ENCODE data around the gene BPTF. TPM values are rescaled to one million over a fixed set of nuclear protein-coding genes. Genes with fewer than 3 reads are reported as not detected.
A peak's percentile ranks its signal among the peaks of the same experiment; 100 is the strongest.

Gene BPTF
- total and polyA plus RNA-seq, 2 of the 13 experiments (the other 11 are each of a cell fraction or from before 2014, with no cell fraction given) = 43.5 to 66.1 TPM

DNA sequence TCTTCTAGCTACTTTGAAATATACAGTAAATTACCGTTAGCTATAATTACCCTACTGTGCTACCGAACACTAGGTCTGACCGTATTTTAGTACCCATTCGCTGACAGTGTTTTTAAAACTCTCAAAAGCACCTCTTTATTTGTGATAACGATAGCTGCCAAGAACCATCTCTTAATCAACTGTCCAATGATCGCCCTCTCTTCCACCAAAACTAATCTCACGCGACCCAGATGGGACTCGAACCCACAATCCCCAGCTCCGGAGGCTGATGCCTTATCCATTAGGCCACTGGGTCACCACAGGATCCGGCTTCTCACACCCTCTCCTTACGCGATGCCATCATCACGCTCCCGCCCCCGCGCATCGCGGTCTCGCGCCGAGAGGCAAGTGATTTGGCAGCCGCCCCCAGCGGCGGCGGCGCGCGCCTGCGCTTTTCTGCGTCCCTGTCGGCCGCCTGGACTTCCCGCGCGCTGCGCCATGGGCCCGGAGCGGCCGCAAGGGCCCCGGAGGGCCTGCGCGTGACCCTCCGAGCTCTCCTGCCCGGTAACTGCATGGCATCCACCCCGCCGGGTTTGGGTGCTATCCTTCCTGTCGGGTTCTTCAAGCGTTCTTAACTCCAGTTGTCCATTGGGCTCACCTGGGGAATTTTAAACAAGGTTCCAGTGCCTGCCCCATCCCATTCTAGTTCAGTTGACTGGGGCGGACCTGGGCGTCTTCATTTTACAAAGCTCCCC lies 194.5 kb downstream of the BPTF start (continued):
- TF ChIP-seq, protein P1, sequence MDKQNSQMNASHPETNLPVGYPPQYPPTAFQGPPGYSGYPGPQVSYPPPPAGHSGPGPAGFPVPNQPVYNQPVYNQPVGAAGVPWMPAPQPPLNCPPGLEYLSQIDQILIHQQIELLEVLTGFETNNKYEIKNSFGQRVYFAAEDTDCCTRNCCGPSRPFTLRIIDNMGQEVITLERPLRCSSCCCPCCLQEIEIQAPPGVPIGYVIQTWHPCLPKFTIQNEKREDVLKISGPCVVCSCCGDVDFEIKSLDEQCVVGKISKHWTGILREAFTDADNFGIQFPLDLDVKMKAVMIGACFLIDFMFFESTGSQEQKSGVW (CRISPR knock-in tag; IDR thresholded peaks at IDR 0.05; ENCODE audit: borderline replicate concordance) = peak; percentile 68; the same call in 1 of the 2 replicates
- TF ChIP-seq ZSCAN31 (CRISPR knock-in tag; IDR thresholded peaks at IDR 0.05; ENCODE audit: low read depth) = peak; percentile 99
- TF ChIP-seq, protein P2, sequence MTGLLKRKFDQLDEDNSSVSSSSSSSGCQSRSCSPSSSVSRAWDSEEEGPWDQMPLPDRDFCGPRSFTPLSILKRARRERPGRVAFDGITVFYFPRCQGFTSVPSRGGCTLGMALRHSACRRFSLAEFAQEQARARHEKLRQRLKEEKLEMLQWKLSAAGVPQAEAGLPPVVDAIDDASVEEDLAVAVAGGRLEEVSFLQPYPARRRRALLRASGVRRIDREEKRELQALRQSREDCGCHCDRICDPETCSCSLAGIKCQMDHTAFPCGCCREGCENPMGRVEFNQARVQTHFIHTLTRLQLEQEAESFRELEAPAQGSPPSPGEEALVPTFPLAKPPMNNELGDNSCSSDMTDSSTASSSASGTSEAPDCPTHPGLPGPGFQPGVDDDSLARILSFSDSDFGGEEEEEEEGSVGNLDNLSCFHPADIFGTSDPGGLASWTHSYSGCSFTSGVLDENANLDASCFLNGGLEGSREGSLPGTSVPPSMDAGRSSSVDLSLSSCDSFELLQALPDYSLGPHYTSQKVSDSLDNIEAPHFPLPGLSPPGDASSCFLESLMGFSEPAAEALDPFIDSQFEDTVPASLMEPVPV (CRISPR knock-in tag; IDR thresholded peaks at IDR 0.05) = peak; percentile 95
- no peak for TF ChIP-seq ATAD3A (CRISPR knock-in tag; IDR thresholded peaks at IDR 0.05)
- no peak for TF ChIP-seq NPAS2 (CRISPR knock-in tag; IDR thresholded peaks at IDR 0.05; ENCODE audit: borderline replicate concordance)
- TF ChIP-seq, protein P3, sequence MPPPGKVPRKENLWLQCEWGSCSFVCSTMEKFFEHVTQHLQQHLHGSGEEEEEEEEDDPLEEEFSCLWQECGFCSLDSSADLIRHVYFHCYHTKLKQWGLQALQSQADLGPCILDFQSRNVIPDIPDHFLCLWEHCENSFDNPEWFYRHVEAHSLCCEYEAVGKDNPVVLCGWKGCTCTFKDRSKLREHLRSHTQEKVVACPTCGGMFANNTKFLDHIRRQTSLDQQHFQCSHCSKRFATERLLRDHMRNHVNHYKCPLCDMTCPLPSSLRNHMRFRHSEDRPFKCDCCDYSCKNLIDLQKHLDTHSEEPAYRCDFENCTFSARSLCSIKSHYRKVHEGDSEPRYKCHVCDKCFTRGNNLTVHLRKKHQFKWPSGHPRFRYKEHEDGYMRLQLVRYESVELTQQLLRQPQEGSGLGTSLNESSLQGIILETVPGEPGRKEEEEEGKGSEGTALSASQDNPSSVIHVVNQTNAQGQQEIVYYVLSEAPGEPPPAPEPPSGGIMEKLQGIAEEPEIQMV (CRISPR knock-in tag; IDR thresholded peaks at IDR 0.05; ENCODE audit: low read depth) = peak; percentile 61; the same call in 1 of the 2 replicates
- peak; percentile 92 for TF ChIP-seq MYC (CRISPR knock-in tag; IDR thresholded peaks at IDR 0.05; ENCODE audit: borderline replicate concordance)
- peak; percentile 89; the same call in 1 of the 2 replicates for TF ChIP-seq ZNF138 (CRISPR knock-in tag; IDR thresholded peaks at IDR 0.05; ENCODE audit: low read depth)
- peak; percentile 73; the same call in 1 of the 2 replicates for TF ChIP-seq FLYWCH1 (CRISPR knock-in tag; IDR thresholded peaks at IDR 0.05)
- TF ChIP-seq SNAI1 (CRISPR knock-in tag; IDR thresholded peaks at IDR 0.05; ENCODE audit: borderline replicate concordance) = peak; percentile 33; the same call in 1 of the 2 replicates
- TF ChIP-seq, protein P4, sequence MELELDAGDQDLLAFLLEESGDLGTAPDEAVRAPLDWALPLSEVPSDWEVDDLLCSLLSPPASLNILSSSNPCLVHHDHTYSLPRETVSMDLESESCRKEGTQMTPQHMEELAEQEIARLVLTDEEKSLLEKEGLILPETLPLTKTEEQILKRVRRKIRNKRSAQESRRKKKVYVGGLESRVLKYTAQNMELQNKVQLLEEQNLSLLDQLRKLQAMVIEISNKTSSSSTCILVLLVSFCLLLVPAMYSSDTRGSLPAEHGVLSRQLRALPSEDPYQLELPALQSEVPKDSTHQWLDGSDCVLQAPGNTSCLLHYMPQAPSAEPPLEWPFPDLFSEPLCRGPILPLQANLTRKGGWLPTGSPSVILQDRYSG (CRISPR knock-in tag; IDR thresholded peaks at IDR 0.05) = peak; percentile 38; the same call in 1 of the 2 replicates
- TF ChIP-seq RAD51 (IDR thresholded peaks at IDR 0.05; ENCODE audit: borderline replicate concordance) = no peak
- TF ChIP-seq ZNF569 (CRISPR knock-in tag; IDR thresholded peaks at IDR 0.05; ENCODE audit: borderline replicate concordance) = peak; percentile 85; the same call in 1 of the 2 replicates
- TF ChIP-seq, protein P5, sequence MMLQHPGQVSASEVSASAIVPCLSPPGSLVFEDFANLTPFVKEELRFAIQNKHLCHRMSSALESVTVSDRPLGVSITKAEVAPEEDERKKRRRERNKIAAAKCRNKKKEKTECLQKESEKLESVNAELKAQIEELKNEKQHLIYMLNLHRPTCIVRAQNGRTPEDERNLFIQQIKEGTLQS (CRISPR knock-in tag; IDR thresholded peaks at IDR 0.05) = peak; percentile 49
- peak; percentile 36 for TF ChIP-seq ATF1 (CRISPR knock-in tag; IDR thresholded peaks at IDR 0.05)
- TF ChIP-seq, protein P6, sequence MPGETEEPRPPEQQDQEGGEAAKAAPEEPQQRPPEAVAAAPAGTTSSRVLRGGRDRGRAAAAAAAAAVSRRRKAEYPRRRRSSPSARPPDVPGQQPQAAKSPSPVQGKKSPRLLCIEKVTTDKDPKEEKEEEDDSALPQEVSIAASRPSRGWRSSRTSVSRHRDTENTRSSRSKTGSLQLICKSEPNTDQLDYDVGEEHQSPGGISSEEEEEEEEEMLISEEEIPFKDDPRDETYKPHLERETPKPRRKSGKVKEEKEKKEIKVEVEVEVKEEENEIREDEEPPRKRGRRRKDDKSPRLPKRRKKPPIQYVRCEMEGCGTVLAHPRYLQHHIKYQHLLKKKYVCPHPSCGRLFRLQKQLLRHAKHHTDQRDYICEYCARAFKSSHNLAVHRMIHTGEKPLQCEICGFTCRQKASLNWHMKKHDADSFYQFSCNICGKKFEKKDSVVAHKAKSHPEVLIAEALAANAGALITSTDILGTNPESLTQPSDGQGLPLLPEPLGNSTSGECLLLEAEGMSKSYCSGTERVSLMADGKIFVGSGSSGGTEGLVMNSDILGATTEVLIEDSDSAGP (CRISPR knock-in tag; IDR thresholded peaks at IDR 0.05; ENCODE audit: borderline replicate concordance) = peak; percentile 97
- TF ChIP-seq, protein P7, sequence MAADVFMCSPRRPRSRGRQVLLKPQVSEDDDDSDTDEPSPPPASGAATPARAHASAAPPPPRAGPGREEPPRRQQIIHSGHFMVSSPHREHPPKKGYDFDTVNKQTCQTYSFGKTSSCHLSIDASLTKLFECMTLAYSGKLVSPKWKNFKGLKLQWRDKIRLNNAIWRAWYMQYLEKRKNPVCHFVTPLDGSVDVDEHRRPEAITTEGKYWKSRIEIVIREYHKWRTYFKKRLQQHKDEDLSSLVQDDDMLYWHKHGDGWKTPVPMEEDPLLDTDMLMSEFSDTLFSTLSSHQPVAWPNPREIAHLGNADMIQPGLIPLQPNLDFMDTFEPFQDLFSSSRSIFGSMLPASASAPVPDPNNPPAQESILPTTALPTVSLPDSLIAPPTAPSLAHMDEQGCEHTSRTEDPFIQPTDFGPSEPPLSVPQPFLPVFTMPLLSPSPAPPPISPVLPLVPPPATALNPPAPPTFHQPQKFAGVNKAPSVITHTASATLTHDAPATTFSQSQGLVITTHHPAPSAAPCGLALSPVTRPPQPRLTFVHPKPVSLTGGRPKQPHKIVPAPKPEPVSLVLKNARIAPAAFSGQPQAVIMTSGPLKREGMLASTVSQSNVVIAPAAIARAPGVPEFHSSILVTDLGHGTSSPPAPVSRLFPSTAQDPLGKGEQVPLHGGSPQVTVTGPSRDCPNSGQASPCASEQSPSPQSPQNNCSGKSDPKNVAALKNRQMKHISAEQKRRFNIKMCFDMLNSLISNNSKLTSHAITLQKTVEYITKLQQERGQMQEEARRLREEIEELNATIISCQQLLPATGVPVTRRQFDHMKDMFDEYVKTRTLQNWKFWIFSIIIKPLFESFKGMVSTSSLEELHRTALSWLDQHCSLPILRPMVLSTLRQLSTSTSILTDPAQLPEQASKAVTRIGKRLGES (CRISPR knock-in tag; IDR thresholded peaks at IDR 0.05; ENCODE audit: borderline replicate concordance) = peak; percentile 74

Measured in HepG2 (cell line).